Hepatocyte (in vitro differentiated cells): Measurements from ENCODE around the gene SPX. TPM values are rescaled to one million over a fixed set of nuclear protein-coding genes. Genes with fewer than 3 reads are reported as not detected.

Source experiments
- DNase-seq: peaks from one replicate; pipeline ENCODE4 v3.0.0-alpha.2; 2016; ENCODE audit warnings: low spot score
- H2AFZ ChIP-seq: fragments of 200-600 bp; sonication (generic); 2 replicates; pipeline ENCODE4 v1.6.0; 2016; ENCODE audit warnings: antibody characterized with exemption, mild to moderate bottlenecking
- H3K27ac ChIP-seq: fragments of 200-600 bp; sonication (generic); 2 replicates; pipeline ENCODE4 v1.5.1; 2016; ENCODE audit warnings: mild to moderate bottlenecking
- H3K27me3 ChIP-seq: fragments of 200-600 bp; sonication (generic); 2 replicates; pipeline ENCODE4 v1.6.1; 2016
- H3K36me3 ChIP-seq: fragments of 200-600 bp; sonication (generic); replicated peaks from 2 replicates; pipeline ENCODE4 v1.5.1; 2016; ENCODE audit warnings: low read depth; ENCODE audit not compliant: insufficient read depth
- H3K4me1 ChIP-seq: fragments of 200-600 bp; sonication (generic); 2 replicates; pipeline ENCODE4 v1.5.1; 2016; ENCODE audit warnings: mild to moderate bottlenecking, moderate library complexity; ENCODE audit not compliant: insufficient read depth
- H3K4me2 ChIP-seq: fragments of 200-600 bp; sonication (generic); 2 replicates; pipeline ENCODE4 v1.6.0; 2016
- H3K4me3 ChIP-seq: fragments of 200-600 bp; sonication (generic); 2 replicates; pipeline ENCODE4 v1.5.1; 2016; ENCODE audit warnings: mild to moderate bottlenecking
- H3K79me2 ChIP-seq: fragments of 200-600 bp; sonication (generic); 2 replicates; pipeline ENCODE4 v1.6.0; 2017; ENCODE audit warnings: mild to moderate bottlenecking
- H3K9me2 ChIP-seq: fragments of 200-600 bp; sonication (generic); replicated peaks from 2 replicates; pipeline ENCODE4 v1.6.0; 2017; ENCODE audit warnings: mild to moderate bottlenecking; ENCODE audit not compliant: insufficient read depth
- H3K9me3 ChIP-seq: fragments of 200-600 bp; sonication (generic); 2 replicates; pipeline ENCODE4 v1.5.1; 2016; ENCODE audit warnings: low read depth, mild to moderate bottlenecking
- H4K20me1 ChIP-seq: fragments of 200-600 bp; sonication (generic); 2 replicates; pipeline ENCODE4 v1.6.0; 2016; ENCODE audit warnings: mild to moderate bottlenecking; ENCODE audit not compliant: insufficient read depth, poor library complexity, severe bottlenecking
- CTCF ChIP-seq: fragments of 200-600 bp; sonication (generic); IDR thresholded peaks from 2 replicates; pipeline ENCODE4 v1.5.1; 2016; ENCODE audit warnings: antibody characterized with exemption, mild to moderate bottlenecking; ENCODE audit not compliant: poor library complexity
- EZH2 ChIP-seq: fragments of 200-600 bp; sonication (generic); IDR thresholded peaks from 2 replicates; pipeline ENCODE4 v1.6.1; 2016; ENCODE audit warnings: antibody characterized with exemption, mild to moderate bottlenecking, borderline replicate concordance
- EZH2phosphoT487 ChIP-seq: fragments of 200-600 bp; sonication (generic); IDR thresholded peaks from one replicate; pipeline ENCODE4 v1.6.1; 2018; ENCODE audit warnings: antibody characterized with exemption, mild to moderate bottlenecking, low read depth, moderate library complexity; ENCODE audit not compliant: unreplicated experiment, severe bottlenecking
- WGBS: methylation state at CpG from one replicate; pipeline ENCODE4 v1.1.6; 2016; ENCODE audit warnings: low lambda C conversion rate; ENCODE audit errors: missing lambda C conversion rate; 5-methylcytosine and 5-hydroxymethylcytosine counted together
- polyA plus RNA-seq: library from polyadenylated mRNA; unstranded; fragments of >200 nt; fragmentation: Nextera tagmentation; extraction: Ambion mirVana; gene quantifications from 2 replicates; pipeline ENCODE4 v1.2.1, GENCODE V29; 2016
- total RNA-seq: library from RNA; depleted of rRNA; stranded (reverse); fragments of >200 nt; gene quantifications from 2 replicates; pipeline ENCODE4 v1.2.3, GENCODE V29; 2014

Gene SPX
- total and polyA plus RNA-seq, 2 experiments from 2014 or later, result 0.39 to 0.63 TPM

- no peak overlapping the region for H2AFZ ChIP-seq
- H3K27me3 ChIP-seq, result no peaks in the 10 kb centered on the region
- H3K4me1 ChIP-seq, result no peaks in the 10 kb centered on the region
- no peaks in the 10 kb centered on the region for H3K36me3 ChIP-seq
- no peak overlapping the region for H3K4me2 ChIP-seq
- no peak for TF ChIP-seq EZH2
- no peak for TF ChIP-seq CTCF
- no peak for TF ChIP-seq EZH2phosphoT487
- H3K79me2 ChIP-seq, result no peaks in the 10 kb centered on the region
- DNase-seq, result no peak
- H3K9me3 ChIP-seq, result no peaks in the 10 kb centered on the region
- no peaks in the 10 kb centered on the region for H4K20me1 ChIP-seq
- H3K9me2 ChIP-seq, result no peaks in the 10 kb centered on the region
- H3K27ac ChIP-seq, result no peak overlapping the region
- no peak overlapping the region for H3K4me3 ChIP-seq
Measured at GRCh38 chr12:21543151-21543550, 17.1 kb downstream of the SPX start.

DNA sequence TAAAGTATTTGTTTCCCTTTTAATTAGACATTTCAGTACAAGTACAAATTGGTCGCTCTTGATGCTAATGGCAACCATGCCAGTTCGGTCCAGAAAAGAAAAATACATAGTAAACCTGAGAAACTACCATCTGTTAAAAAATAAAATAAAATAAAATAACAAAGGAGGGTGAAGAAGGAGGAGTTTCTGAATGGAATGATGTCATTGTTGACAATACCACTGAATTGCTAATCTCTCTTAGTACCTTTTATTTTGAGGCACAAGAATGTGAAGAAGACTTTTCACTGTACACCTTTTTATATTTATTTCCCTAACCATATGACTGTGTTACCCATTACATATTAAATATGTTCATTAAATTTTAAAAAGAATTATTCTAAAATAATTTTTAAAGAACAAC, 19.5 kb downstream of the SPX start:
- TF ChIP-seq EZH2phosphoT487, result no peak
- TF ChIP-seq EZH2, result no peak
- no peak for TF ChIP-seq CTCF
- Histone ChIP-seq H3K36me3 (no peaks in the 10 kb centered on the region), H3K9me2 (no peaks in the 10 kb centered on the region), H3K4me3 (no peak overlapping the region), H3K4me2 (no peak overlapping the region), H3K27ac (no peak overlapping the region), H4K20me1 (no peaks in the 10 kb centered on the region), H3K4me1 (no peaks in the 10 kb centered on the region), H3K79me2 (no peaks in the 10 kb centered on the region), H2AFZ (no peak overlapping the region), H3K27me3 (no peaks in the 10 kb centered on the region), H3K9me3 (no peaks in the 10 kb centered on the region)
- 81% methylated on average over 2 of the region's 2 CpGs for WGBS
- no peak for DNase-seq

DNA sequence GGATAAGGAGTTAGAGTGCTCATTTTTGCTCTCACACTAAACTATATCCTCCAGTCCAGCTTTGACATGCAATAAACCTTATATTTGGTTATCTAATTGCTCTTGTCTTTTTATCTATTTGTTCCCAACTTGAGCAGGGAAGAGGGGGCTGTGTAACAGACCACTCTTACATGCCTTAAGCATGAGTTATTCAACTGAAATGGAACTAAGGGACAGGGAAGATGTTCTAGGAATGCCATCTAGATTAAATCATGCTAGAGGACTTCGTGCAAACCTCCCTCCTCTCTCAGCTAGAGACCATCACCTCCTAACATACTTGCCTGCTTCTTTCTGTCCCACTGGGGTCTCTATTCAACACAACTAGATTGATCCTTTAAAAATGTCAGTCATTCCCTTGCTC, 20.6 kb downstream of the SPX start:
- H3K4me1 ChIP-seq, result no peaks in the 10 kb centered on the region
- no peak overlapping the region for H3K27ac ChIP-seq
- H3K9me3 ChIP-seq, result no peaks in the 10 kb centered on the region
- WGBS, result 0% methylated on average over 1 of the region's 1 CpG
- H2AFZ ChIP-seq, result no peak overlapping the region
- no peaks in the 10 kb centered on the region for H3K27me3 ChIP-seq
- no peak overlapping the region for H3K4me3 ChIP-seq
- H3K36me3 ChIP-seq, result no peaks in the 10 kb centered on the region
- TF ChIP-seq EZH2 (no peak), CTCF (no peak), EZH2phosphoT487 (no peak)
- no peak overlapping the region for H3K4me2 ChIP-seq
- H4K20me1 ChIP-seq, result no peaks in the 10 kb centered on the region
- no peak for DNase-seq
- H3K79me2 ChIP-seq, result no peaks in the 10 kb centered on the region
- no peaks in the 10 kb centered on the region for H3K9me2 ChIP-seq

DNA sequence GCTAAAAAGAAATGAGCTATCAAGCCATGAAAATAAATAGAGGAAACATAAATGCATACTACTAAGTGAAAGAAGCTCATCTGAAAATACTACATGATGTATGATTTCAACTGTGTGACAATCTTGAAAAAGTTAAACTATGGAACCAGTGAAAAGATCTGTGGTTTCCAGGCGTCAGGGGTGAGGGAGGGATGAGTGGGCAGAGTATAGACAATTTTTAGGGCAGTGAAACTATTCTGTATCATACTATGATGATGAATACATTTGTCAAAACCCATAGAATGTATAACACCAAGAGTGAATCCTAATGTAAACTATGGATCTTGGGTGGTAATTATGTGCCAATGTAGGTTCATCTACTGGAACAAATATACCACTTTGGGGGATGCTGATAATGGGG, 21.3 kb downstream of the SPX start:
- Histone ChIP-seq H3K79me2 (no peaks in the 10 kb centered on the region), H4K20me1 (no peaks in the 10 kb centered on the region), H3K9me2 (no peaks in the 10 kb centered on the region), H3K27me3 (no peaks in the 10 kb centered on the region), H3K27ac (no peak overlapping the region), H3K4me1 (no peaks in the 10 kb centered on the region), H3K9me3 (no peaks in the 10 kb centered on the region), H2AFZ (no peak overlapping the region), H3K36me3 (no peaks in the 10 kb centered on the region), H3K4me2 (no peak overlapping the region), H3K4me3 (no peak overlapping the region)
- DNase-seq, result no peak
- TF ChIP-seq EZH2phosphoT487, result no peak
- WGBS, result 59% methylated on average over 1 of the region's 1 CpG
